Psoas muscle (tissue), 8 donors: ENCODE data around the gene CALHM6. TPM values are rescaled to one million over a fixed set of nuclear protein-coding genes. Genes with fewer than 3 reads are reported as not detected.

ENCODE experiments used
- ATAC-seq, 4 donors: fragments of 200-7000 bp; cut with Tn5 transposase; one replicate each; pipeline ENCODE4 v1.9.1; 2020; ENCODE audit warnings: moderate library complexity in 3 of 4, mild to moderate bottlenecking in 2 of 4
- DNase-seq, 2 donors: peaks; one replicate each; pipeline ENCODE4 v3.0.0-alpha.2; 2020
- H3K27ac ChIP-seq: fragments of 200-600 bp; one replicate; pipeline ENCODE4 v1.8.0; 2022
- H3K27me3 ChIP-seq, 3 donors: fragments of 200-600 bp in 1 of 3; one replicate each; pipeline versions ENCODE4 v1.6.1 to v1.8.0; 2013 to 2022; ENCODE audit warnings: low read length in 2 of 3, mild to moderate bottlenecking in 2 of 3, moderate library complexity in 1 of 3; ENCODE audit not compliant: insufficient read depth in 3 of 3
- H3K36me3 ChIP-seq, 2 donors: fragments of 200-600 bp in 1 of 2; one replicate each; pipeline versions ENCODE4 v1.6.1 to v1.8.0; 2013 to 2022; ENCODE audit warnings: low read depth in 1 of 2, mild to moderate bottlenecking in 1 of 2, moderate library complexity in 1 of 2; ENCODE audit not compliant: insufficient read depth in 1 of 2
- H3K4me1 ChIP-seq: fragments of 200-600 bp; one replicate; pipeline ENCODE4 v1.8.0; 2022
- H3K4me3 ChIP-seq: fragments of 200-600 bp; one replicate; pipeline ENCODE4 v1.8.0; 2022; ENCODE audit warnings: mild to moderate bottlenecking
- H3K9me3 ChIP-seq: fragments of 200-600 bp; one replicate; pipeline ENCODE4 v1.8.0; 2022
- WGBS, 3 donors: extraction: QIAGEN DNeasy Blood & Tissue Kit; methylation state at CpG; one replicate each; pipeline versions ENCODE4 v1.1.6 to v1.1.7; 2013; 5-methylcytosine and 5-hydroxymethylcytosine counted together
- intact Hi-C, 2 donors: fragments of 100-400 bp; cut with DNase I; formaldehyde crosslinking; loops; one replicate each; pipeline versions ENCODE4 v1.11.0 to v1.14.2; 2022
- polyA plus RNA-seq, 3 donors: library from polyadenylated mRNA; stranded (reverse); fragments of 200-250 nt; gene quantifications; one replicate each; pipeline ENCODE4 v1.2.3, GENCODE V29; 2013
- total RNA-seq, 4 donors: library from RNA; stranded (reverse); fragmentation: NEBNext Ultra II Directional in 2 of 4; extraction: Animal tissue kit (Norgen Biotek cat#: 25700) in 2 of 4; gene quantifications; one replicate each; pipeline versions ENCODE4 v1.2.1 to v1.2.4, GENCODE V29; 2021 to 2023
- TF ChIP-seq, protein P1 (sequence below): fragments of 200-600 bp; IDR thresholded peaks from one replicate; pipeline ENCODE4 v1.8.0; 2022; ENCODE audit warnings: antibody characterized with exemption
- donor health status: healthy with polysubstance abuse.
- donor health status: DM: no; HTN: no; CAD: no; lungs with moderate emphysema.
- donor health status: Bipolar disorder and iron deficiency.
- donor health status: healthy.
- donor health status: DM: yes; HTN: yes; CAD: no.
- donor health status: DM: no; HTN: no; CAD: no.
- donor health status: DM: no; HTN: no; CAD: no.
- donor health status: DM: yes; HTN: yes; CAD: no.

The CALHM6 gene
- total and polyA plus RNA-seq, 7 donors, result 0.50 to 2.1 (median 0.91) TPM; not detected in 1

DNA sequence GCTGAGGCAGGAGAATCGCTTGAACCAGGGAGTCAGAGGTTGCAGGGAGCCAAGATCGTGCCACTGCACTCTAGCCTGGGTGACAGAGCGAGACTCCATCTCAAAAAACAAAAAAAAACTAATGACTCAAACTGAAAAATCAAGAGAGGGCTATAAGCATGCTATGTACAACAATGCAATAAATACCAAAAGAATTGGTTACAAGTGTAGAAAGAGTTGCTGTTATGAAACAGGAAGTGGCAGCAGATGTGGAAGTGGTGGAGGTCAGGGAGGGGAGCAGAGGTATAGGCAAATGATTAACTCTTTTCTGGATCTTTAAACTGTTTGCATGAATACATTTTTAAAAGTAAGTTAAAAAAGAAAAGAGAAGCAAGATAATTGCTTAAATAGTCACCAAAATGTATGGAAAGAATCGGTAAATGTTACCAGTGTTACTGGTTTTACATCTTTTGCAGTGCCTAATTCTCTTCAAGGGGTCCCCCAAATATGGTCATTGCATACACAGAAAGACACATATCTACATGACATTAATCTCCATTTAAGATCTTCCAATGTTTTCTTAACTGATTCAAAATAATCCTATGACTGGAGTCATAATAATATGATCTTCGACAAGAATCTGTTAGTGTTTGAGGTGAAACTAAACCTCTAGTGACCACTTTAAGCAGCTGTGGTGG is 15.0 kb downstream of the CALHM6 start:
- WGBS, 3 donors, result 74 to 76% (median 75%) methylated on average over 5 of the region's 5 CpGs
- Histone ChIP-seq H3K36me3 (no peaks in the 10 kb centered on the region), H3K9me3 (no peaks in the 10 kb centered on the region), H3K4me3 (no peak overlapping the region), H3K4me1 (no peaks in the 10 kb centered on the region), H3K27ac (no peak overlapping the region), H3K27me3 (peaks cover 0 to 3% (median 0%) of the 10 kb centered on the region in 3 donors)
- TF ChIP-seq, protein P1, sequence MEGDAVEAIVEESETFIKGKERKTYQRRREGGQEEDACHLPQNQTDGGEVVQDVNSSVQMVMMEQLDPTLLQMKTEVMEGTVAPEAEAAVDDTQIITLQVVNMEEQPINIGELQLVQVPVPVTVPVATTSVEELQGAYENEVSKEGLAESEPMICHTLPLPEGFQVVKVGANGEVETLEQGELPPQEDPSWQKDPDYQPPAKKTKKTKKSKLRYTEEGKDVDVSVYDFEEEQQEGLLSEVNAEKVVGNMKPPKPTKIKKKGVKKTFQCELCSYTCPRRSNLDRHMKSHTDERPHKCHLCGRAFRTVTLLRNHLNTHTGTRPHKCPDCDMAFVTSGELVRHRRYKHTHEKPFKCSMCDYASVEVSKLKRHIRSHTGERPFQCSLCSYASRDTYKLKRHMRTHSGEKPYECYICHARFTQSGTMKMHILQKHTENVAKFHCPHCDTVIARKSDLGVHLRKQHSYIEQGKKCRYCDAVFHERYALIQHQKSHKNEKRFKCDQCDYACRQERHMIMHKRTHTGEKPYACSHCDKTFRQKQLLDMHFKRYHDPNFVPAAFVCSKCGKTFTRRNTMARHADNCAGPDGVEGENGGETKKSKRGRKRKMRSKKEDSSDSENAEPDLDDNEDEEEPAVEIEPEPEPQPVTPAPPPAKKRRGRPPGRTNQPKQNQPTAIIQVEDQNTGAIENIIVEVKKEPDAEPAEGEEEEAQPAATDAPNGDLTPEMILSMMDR, result no peak
- intact Hi-C loops, result no loop called here
- DNase-seq, result no peak
- ATAC-seq, result no peak

- 63 to 88% (median 80%) methylated on average over 1 of the region's 1 CpG for WGBS, 3 donors
- intact Hi-C loops, result no loop called here
- no peaks in the 10 kb centered on the region for H3K36me3 ChIP-seq
These were observed 21.6 kb downstream of the CALHM6 start for GRCh38 chr6:116482780-116483179.

DNA sequence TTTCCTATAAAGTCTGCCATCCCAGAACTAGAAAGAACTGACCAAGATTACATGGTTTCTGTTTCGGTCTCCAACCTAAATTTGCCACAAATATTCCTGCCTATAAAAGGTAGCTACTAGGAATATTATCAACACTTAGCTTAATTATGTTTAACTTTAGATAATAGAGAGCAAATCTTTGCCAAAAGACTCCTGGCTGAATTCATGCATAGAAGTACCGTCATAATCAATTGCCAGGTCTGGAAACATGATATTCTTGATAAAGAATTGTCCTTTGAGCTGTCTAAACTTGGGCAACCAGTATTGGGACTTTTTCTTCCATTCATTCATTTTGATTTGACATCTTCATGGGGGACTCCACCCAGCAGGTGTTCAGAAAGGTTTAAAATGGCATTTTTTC is 22.4 kb downstream of the CALHM6 start:
- 72 to 77% (median 74%) methylated on average over 2 of the region's 2 CpGs for WGBS, 3 donors
- H3K9me3 ChIP-seq, result no peaks in the 10 kb centered on the region
- no peak for DNase-seq
- H3K4me1 ChIP-seq, result no peaks in the 10 kb centered on the region
- no peaks in the 10 kb centered on the region for H3K36me3 ChIP-seq
- H3K4me3 ChIP-seq, result no peak overlapping the region
- no peak for ATAC-seq
- no peak overlapping the region for H3K27ac ChIP-seq
- no peaks in the 10 kb centered on the region for H3K27me3 ChIP-seq
- intact Hi-C loops, result no loop called here
- TF ChIP-seq, protein P1, result no peak

More at GRCh38 chr6:116482780-116483179, 21.6 kb downstream of the CALHM6 start:
- DNase-seq (no peak), ATAC-seq (no peak)
- Histone ChIP-seq H3K27ac (no peak overlapping the region), H3K27me3 (no peaks in the 10 kb centered on the region), H3K9me3 (no peaks in the 10 kb centered on the region), H3K4me1 (no peaks in the 10 kb centered on the region), H3K4me3 (no peak overlapping the region)
- TF ChIP-seq, protein P1, result no peak

DNA sequence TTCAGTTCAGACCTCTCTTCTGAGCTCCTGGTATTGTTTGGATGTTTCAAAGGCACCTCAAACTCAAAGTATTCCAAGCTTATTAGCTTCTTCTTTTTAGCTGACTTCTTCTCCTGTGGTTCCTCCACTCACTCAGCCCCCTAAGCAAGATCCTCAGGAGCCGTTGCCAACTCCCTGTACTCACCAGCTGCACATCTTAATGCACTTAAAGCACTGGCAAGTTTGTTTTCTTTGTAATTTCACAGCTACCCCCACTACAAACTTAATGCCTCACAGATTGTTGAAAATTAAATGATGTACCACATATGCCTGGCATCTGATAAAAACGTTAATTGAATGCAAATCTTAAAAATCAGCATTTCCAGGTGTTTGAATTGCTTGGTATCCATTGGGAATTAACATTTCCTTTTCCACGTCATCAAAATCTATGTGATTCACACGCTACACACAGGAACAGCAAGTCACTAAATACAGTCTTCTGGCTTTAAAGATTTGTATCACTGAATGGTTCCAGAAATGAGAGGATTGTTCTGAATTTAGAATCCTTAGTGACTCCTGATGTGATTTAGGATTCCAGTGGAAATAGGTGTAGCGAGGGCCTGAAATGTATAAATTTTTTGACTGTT is 24.5 kb downstream of the CALHM6 start:
- Histone ChIP-seq H3K36me3 (no peaks in the 10 kb centered on the region), H3K9me3 (no peaks in the 10 kb centered on the region), H3K27me3 (no peaks in the 10 kb centered on the region), H3K27ac (no peak overlapping the region), H3K4me3 (no peak overlapping the region), H3K4me1 (no peaks in the 10 kb centered on the region)
- intact Hi-C loops, result no loop called here
- TF ChIP-seq, protein P1, result no peak
- ATAC-seq, result no peak
- WGBS, 3 donors, result 41 to 44% (median 42%) methylated on average over 5 of the region's 5 CpGs
- no peak for DNase-seq
